Keratinocyte (primary cell): ENCODE results near the gene TMEM123. TPM values are rescaled to one million over a fixed set of nuclear protein-coding genes. Genes with fewer than 3 reads are reported as not detected.
"Not testable (repeated sequence)": the region's sequence is repeated elsewhere in the genome, so short reads cannot be mapped to it uniquely, and the experiment has no call there.

Source experiments
- DNase-seq: peaks from one replicate; pipeline ENCODE4 v3.0.0-alpha.2; 2011; ENCODE audit warnings: low read depth, missing footprints, low spot score
- FAIRE-seq: peaks from 2 replicates; lab custom pipeline; 2011; peaks lifted over from hg19 to GRCh38; lab: Jason Lieb, UNC
- H2AFZ ChIP-seq: 2 replicates; pipeline ENCODE4 v1.6.0; 2012; ENCODE audit warnings: low read length, control low read depth, inconsistent platforms; ENCODE audit not compliant: control insufficient read depth
- H3K27ac ChIP-seq: 2 replicates; pipeline ENCODE4 v1.5.1; 2011; ENCODE audit warnings: low read length; ENCODE audit not compliant: control insufficient read depth, insufficient read depth
- H3K27me3 ChIP-seq: 3 replicates; pipeline ENCODE4 v1.6.0; 2011; ENCODE audit warnings: low read length; ENCODE audit not compliant: control insufficient read depth, insufficient read depth; ENCODE audit errors: extremely low read depth
- H3K36me3 ChIP-seq, 2 experiments: 2 replicates in 1 of 2; 3 replicates in 1 of 2; pipeline ENCODE4 v1.5.1; 2011; ENCODE audit warnings: low read length in 2 of 2, mild to moderate bottlenecking in 1 of 2; ENCODE audit not compliant: control insufficient read depth in 2 of 2, insufficient read depth in 2 of 2; ENCODE audit errors: extremely low read depth in 1 of 2
- H3K4me1 ChIP-seq: 3 replicates; pipeline ENCODE4 v1.5.1; 2011; ENCODE audit warnings: low read length; ENCODE audit not compliant: control insufficient read depth, insufficient read depth; ENCODE audit errors: extremely low read depth
- H3K4me2 ChIP-seq: 3 replicates; pipeline ENCODE4 v1.6.0; 2011; ENCODE audit warnings: low read depth, low read length; ENCODE audit not compliant: control insufficient read depth, insufficient read depth; ENCODE audit errors: extremely low read depth
- H3K4me3 ChIP-seq, 3 experiments: fragments of 200-600 bp in 1 of 3; sonication (generic) in 1 of 3; 2 replicates in 2 of 3; 3 replicates in 1 of 3; pipeline ENCODE4 v1.5.1; 2011 to 2016; ENCODE audit warnings: low read length in 3 of 3, mild to moderate bottlenecking in 3 of 3, control low read depth in 2 of 3, inconsistent platforms in 1 of 3, low read depth in 1 of 3, mixed read lengths in 1 of 3, mixed run types in 1 of 3, moderate library complexity in 1 of 3; ENCODE audit not compliant: control insufficient read depth in 2 of 3, insufficient read depth in 2 of 3; ENCODE audit errors: extremely low read depth in 1 of 3
- H3K79me2 ChIP-seq: 2 replicates; pipeline ENCODE4 v1.6.0; 2012; ENCODE audit warnings: low read length; ENCODE audit not compliant: control insufficient read depth, insufficient read depth
- H3K9ac ChIP-seq: 3 replicates; pipeline ENCODE4 v1.6.0; 2011; ENCODE audit warnings: low read length; ENCODE audit not compliant: control insufficient read depth, insufficient read depth; ENCODE audit errors: extremely low read depth
- H3K9me1 ChIP-seq: 3 replicates; pipeline ENCODE4 v1.6.0; 2011; ENCODE audit warnings: low read length; ENCODE audit not compliant: control insufficient read depth, insufficient read depth; ENCODE audit errors: extremely low read depth
- H3K9me3 ChIP-seq: 2 replicates; pipeline ENCODE4 v1.5.1; 2012; ENCODE audit warnings: low read depth, low read length; ENCODE audit not compliant: control insufficient read depth
- H4K20me1 ChIP-seq: 3 replicates; pipeline ENCODE4 v1.6.0; 2011; ENCODE audit warnings: low read length; ENCODE audit not compliant: control insufficient read depth, insufficient read depth; ENCODE audit errors: extremely low read depth
- CTCF ChIP-seq, 3 experiments: IDR thresholded peaks in 1 of 3; conservative IDR thresholded peaks in 1 of 3; optimal IDR thresholded peaks in 1 of 3; 2 replicates in 2 of 3; 3 replicates in 1 of 3; pipeline versions ENCODE3 to v1.5.1; 2011; ENCODE audit warnings: low read length in 3 of 3, mild to moderate bottlenecking in 3 of 3, moderate library complexity in 2 of 3, control low read depth in 1 of 3, inconsistent platforms in 1 of 3; ENCODE audit not compliant: insufficient read depth in 2 of 3; ENCODE audit errors: extremely low read depth in 1 of 3
- EZH2 ChIP-seq: IDR thresholded peaks from one replicate; pipeline ENCODE4 v1.6.1; 2012; ENCODE audit warnings: inconsistent platforms, mild to moderate bottlenecking, low read length, moderate library complexity
- dilution Hi-C: fragments of 300-500 bp; cut with MboI; formaldehyde crosslinking; loops from one replicate; pipeline ENCODE4 v1.7.0; 2020; ENCODE audit warnings: low sequenced_read_pairs; ENCODE audit not compliant: extremely low pct_ligation_motif_present
- polyA plus RNA-seq, 5 experiments: library from polyadenylated mRNA; depleted of rRNA in 3 of 5; stranded (reverse) in 3 of 5; stranded (forward) in 1 of 5; unstranded in 1 of 5; fragments of >200 nt; gene quantifications; 1 replicate in 1 of 5; 2 replicates in 3 of 5; 3 replicates in 1 of 5; pipeline versions ENCODE4 v1.2.1 to v1.2.3, GENCODE V29; 2011 to 2012; ENCODE audit warnings: missing spikeins in 2 of 5, low read depth in 1 of 5, low replicate concordance in 1 of 5

The TMEM123 gene
- polyA plus RNA-seq, 1 donor (not counting 4 experiments of a cell fraction or from before 2014, with no cell fraction given) = 408 TPM

DNA sequence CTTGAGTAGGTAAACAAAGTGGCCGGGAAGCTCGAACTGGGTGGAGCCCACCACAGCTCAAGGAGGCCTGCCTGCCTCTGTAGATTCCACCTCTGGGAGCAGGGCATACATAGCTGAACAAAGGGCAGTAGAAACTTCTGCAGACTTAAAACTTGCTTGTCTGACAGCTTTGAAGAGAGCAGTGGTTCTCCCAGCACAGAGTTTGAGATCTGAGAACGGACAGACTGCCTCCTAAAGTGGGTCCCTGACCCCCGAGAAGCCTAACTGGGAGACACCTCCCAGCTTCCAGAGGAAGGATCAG, 13.6 kb downstream of the TMEM123 start:
- H4K20me1 ChIP-seq, H3K4me3 ChIP-seq, H3K36me3 ChIP-seq, H3K9me3 ChIP-seq, DNase-seq, H3K27ac ChIP-seq, H3K27me3 ChIP-seq, FAIRE-seq, H3K9ac ChIP-seq, dilution Hi-C loops, H3K4me2 ChIP-seq, H3K4me1 ChIP-seq, H2AFZ ChIP-seq, H3K9me1 ChIP-seq: not testable (repeated sequence)
- H3K79me2 ChIP-seq = peaks cover 46% of the 10 kb centered on the region

- DNase-seq (no peak), FAIRE-seq (no peak)
- Histone ChIP-seq H3K9ac (no peak overlapping the region), H3K4me2 (no peak overlapping the region), H3K4me1 (no peaks in the 10 kb centered on the region), H3K9me3 (no peaks in the 10 kb centered on the region), H3K36me3 (peaks cover 3 to 4% of the 10 kb centered on the region in 2 experiments), H3K79me2 (peaks cover 43% of the 10 kb centered on the region), H4K20me1 (no peaks in the 10 kb centered on the region), H3K27ac (no peak overlapping the region), H3K4me3 (no peak overlapping the region), H3K9me1 (no peaks in the 10 kb centered on the region), H3K27me3 (no peaks in the 10 kb centered on the region), H2AFZ (no peak overlapping the region)
- TF ChIP-seq CTCF (optimal IDR thresholded peaks at IDR 0.05 in 1 of 3, IDR thresholded peaks at IDR 0.05 in 1 of 3, conservative IDR thresholded peaks at IDR 0.05 in 1 of 3; ENCODE audit: extremely low read depth in 1 of 3, insufficient read depth in 2 of 3, low read length in 3 of 3) (no peak), EZH2 (no peak)
- dilution Hi-C loops = no loop called here
Observed at GRCh38 chr11:102438311-102439062, 14.1 kb downstream of the TMEM123 start.

- H3K79me2 ChIP-seq = peaks cover 45% of the 10 kb centered on the region
- dilution Hi-C loops = no loop called here
- no peaks in the 10 kb centered on the region for H3K4me1 ChIP-seq
- peaks cover 3 to 4% of the 10 kb centered on the region in 2 experiments for H3K36me3 ChIP-seq
- H4K20me1 ChIP-seq = no peaks in the 10 kb centered on the region
- no peaks in the 10 kb centered on the region for H3K27me3 ChIP-seq
- peaks cover 4% of the 10 kb centered on the region for H3K9me3 ChIP-seq
- H3K9ac ChIP-seq = no peak overlapping the region
- DNase-seq = no peak
- no peak overlapping the region for H2AFZ ChIP-seq
- no peak overlapping the region for H3K27ac ChIP-seq
- H3K4me2 ChIP-seq = no peak overlapping the region
- no peak overlapping the region for H3K4me3 ChIP-seq
- no peaks in the 10 kb centered on the region for H3K9me1 ChIP-seq
- no peak for FAIRE-seq
- TF ChIP-seq EZH2 (no peak), CTCF (optimal IDR thresholded peaks at IDR 0.05 in 1 of 3, IDR thresholded peaks at IDR 0.05 in 1 of 3, conservative IDR thresholded peaks at IDR 0.05 in 1 of 3; ENCODE audit: extremely low read depth in 1 of 3, insufficient read depth in 2 of 3, low read length in 3 of 3) (no peak)
Observed at GRCh38 chr11:102437727-102438126, 14.8 kb downstream of the TMEM123 start.
